ENCODE results near the gene CNGB1. TPM values are rescaled to one million over a fixed set of nuclear protein-coding genes. Genes with fewer than 3 reads are reported as not detected.
"Not testable (repeated sequence)": the region's sequence is repeated elsewhere in the genome, so short reads cannot be mapped to it uniquely, and the experiment has no call there.

The CNGB1 gene
- total RNA-seq, 1 donor from 2014 or later: not detected

DNA sequence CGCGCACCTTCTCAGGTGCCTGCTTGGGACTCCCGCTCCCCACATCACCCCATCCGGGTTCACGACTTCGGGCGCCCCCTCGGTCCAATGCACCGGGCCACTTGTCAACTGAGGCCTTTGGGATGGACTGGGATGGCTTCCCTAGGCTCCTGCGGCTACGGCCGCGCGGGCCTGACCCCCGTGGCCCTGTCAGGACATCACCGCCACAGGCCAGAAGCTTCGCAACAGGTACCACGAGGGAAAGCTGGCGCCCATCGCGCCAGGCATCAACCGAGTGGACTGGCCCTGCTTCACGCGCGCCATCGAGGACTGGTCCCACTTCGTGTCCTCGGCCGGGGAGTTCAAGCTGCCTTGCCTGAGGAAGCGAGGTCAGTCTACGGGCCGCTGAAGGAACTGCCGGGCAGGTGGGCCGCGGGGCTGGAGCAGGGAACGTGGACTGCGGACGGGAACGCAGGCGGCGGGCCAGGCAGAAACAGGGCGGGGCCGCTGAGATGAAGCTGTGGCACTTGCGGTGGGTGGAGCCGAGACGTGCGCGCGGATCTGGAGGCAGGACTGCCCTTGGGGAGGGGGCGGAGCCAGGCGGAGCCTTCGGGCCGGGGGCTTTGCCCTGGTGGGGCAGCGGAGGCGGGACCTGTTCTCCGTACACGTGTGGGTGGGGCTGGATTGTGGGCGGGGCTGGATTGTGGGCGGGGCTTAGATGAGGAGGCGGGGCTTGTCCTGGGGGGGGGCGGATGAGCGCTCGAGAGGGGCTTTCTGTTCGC is 13.7 kb upstream of the CNGB1 start:
- peak; percentile 93 for DNase-seq
- intact Hi-C loops (cut with DNase I): no loop called here
- ATAC-seq (ENCODE audit: poor library complexity): peak; percentile 90

- DNase-seq (peak; percentile 3), ATAC-seq (ENCODE audit: poor library complexity) (no peak)
- intact Hi-C loops (cut with DNase I): no loop called here
Measured at GRCh38 chr16:57982385-57982784, 11.5 kb upstream of the CNGB1 start.

GRCh38 chr16:57981636-57982035 is 10.7 kb upstream of the CNGB1 start:
- ATAC-seq (ENCODE audit: poor library complexity) (no peak), DNase-seq (peak; percentile 9)
- intact Hi-C loops (cut with DNase I): no loop called here

DNA sequence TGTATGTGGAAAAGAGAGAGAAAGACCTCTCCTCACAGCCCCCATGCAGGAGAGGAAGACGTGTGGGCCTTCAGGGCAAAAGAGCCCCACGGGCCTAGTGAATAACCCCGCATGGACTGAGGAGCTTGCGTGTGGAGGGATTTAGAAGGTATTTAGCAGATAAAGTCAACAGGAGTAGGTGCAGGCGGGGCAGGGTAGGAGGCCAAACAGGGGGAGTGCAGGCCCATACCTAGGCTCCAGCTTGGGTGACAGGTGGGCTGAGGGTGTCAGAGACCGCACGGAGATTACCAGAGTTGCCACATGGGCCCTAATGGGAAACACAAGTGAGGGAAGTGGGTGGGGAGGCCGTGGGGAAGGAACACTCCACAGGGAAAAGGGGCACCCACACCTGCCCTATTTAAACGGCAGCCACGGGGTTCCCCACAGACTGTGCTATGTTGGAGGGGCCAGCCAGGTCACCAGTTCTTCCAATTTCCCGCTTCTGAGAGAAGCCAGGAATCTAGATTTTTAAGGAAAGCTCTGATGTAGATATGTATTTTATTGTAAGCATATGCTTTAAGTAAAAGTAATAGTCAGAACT is 8.2 kb upstream of the CNGB1 start:
- intact Hi-C loops (cut with DNase I): no loop called here
- no peak for ATAC-seq (ENCODE audit: poor library complexity)
- peak; percentile 5 for DNase-seq

- intact Hi-C loops (cut with DNase I); DNase-seq; ATAC-seq (ENCODE audit: poor library complexity): not testable (repeated sequence)
Measured at GRCh38 chr16:57978070-57978465, 7.1 kb upstream of the CNGB1 start.

DNA sequence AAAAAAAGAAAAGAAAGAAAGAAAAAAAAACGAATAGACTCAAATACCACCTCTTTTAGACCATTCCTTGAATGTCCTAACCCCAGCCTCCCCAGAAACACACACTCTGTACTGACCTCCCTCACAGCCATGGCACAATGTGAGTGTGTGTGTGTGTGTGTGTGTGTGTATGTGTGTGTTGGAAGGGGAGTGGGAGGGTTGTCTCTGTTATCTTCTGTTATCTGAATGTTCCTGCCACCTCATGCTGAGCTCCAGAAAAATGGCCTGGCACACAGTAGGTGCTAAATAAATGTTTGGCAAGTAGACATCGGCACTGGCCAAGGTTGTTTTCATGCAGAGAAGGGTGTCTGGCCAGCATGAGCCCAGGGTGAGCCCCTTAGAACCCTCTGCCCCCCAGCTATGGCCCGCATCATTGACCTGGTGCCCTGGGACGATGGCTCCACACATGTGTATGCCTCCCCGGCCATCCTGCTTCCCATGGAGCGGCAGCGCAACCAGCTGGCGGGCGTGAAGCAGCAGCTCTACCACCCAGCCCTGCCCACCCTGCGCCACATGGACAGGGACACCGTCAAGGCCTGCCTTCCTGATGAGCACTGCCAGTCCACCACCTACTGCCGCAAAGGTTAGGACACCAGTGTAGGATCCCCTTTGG is 6.6 kb upstream of the CNGB1 start:
- ATAC-seq (ENCODE audit: poor library complexity) (peak; percentile 30), DNase-seq (no peak)
- intact Hi-C loops (cut with DNase I): no loop called here

GRCh38 chr16:57976331-57976796 is 5.4 kb upstream of the CNGB1 start:
- DNase-seq (no peak), ATAC-seq (ENCODE audit: poor library complexity) (peak; percentile 91)
- intact Hi-C loops (cut with DNase I): no loop called here

- intact Hi-C loops (cut with DNase I): no loop called here
- ATAC-seq (ENCODE audit: poor library complexity): no peak
- DNase-seq: no peak
Measured at GRCh38 chr16:57972306-57972705, 1.4 kb upstream of the CNGB1 start.

DNA sequence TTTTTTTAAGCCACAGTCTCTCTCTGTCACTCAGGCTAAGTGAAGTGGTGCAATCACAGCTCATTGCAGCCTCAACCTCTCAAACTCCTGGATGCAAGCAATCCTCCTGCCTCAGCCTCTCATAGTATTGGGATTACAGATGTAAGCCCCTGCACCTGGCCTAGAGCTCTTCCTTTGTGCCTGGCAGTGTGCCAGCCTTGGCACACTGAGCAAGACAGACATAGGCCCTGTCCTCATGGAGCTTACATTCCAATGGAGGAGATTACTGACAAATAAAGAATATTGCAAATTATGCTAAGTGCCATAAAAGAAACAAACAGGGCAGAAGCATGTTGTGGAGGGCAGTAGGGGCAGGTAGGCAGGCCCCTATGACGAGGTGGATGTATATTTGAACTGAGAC is 920 bp upstream of the CNGB1 start:
- no peak for DNase-seq
- intact Hi-C loops (cut with DNase I): no loop called here
- no peak for ATAC-seq (ENCODE audit: poor library complexity)

DNA sequence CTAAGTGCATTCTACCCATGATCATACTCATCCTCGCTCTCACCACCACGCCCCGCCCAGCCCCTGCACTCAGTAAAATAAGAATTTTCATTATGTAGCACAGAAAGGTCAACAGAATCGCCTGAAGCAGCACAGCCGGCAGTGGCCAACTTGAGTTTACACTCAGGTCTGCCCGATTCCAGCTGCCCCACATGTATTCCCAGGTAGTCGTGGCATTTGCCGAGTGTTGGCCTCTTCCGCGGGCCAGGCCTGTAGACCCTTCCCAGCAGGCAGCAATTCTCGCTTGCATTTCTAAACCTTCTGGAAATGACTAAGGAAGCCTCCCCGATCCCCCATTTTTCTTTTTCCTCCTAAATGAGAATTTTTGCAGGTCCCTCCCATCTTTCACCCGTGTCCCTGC is 609 bp downstream of the CNGB1 start:
- ATAC-seq (ENCODE audit: poor library complexity) (no peak), DNase-seq (no peak)
- intact Hi-C loops (cut with DNase I): no loop called here

- DNase-seq (peak; percentile 16), ATAC-seq (ENCODE audit: poor library complexity) (no peak)
- intact Hi-C loops (cut with DNase I): no loop called here
Measured at GRCh38 chr16:57969451-57970123, 1.3 kb downstream of the CNGB1 start.

DNA sequence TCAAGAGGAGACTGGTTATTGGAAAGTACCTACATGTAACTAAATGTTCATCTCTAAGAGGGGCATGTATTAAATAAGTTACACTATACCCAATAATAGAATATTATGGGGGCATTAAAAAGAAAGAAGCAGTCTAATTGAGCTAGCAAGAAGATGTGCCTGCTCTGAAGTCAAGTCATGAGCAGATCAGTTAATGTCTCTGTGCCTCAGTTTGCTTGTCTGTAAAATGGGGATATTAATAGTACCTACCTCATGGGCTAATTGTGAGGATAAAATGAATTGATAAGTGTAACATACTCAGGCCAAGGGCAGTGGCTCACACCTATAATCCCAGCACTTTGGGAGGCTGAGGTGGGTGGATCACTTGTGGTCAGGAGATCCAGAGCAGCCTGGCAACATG is 3.0 kb downstream of the CNGB1 start:
- ATAC-seq (ENCODE audit: poor library complexity) (no peak), DNase-seq (no peak)
- intact Hi-C loops (cut with DNase I): no loop called here

DNA sequence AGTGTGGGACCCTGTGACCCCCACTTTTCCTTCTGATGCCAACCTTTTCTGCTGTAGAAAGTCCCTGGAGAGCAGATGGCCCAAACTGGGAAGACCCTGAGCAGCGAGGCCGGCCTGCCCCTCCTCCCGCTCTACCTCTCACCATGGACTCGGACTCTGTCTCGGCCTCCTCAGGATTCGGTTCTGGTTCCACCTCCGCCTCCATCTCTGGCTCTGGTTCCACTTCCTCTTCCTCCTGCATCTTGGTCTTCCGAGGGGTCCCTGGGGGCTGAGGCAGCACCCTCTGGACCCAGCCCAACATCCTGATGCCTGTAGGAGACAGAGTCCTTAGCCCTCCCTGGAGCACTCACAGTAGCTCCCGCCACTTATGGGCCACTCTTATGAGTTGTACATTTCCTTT is 3.9 kb downstream of the CNGB1 start:
- DNase-seq (no peak), ATAC-seq (ENCODE audit: poor library complexity) (no peak)
- intact Hi-C loops (cut with DNase I): no loop called here

DNA sequence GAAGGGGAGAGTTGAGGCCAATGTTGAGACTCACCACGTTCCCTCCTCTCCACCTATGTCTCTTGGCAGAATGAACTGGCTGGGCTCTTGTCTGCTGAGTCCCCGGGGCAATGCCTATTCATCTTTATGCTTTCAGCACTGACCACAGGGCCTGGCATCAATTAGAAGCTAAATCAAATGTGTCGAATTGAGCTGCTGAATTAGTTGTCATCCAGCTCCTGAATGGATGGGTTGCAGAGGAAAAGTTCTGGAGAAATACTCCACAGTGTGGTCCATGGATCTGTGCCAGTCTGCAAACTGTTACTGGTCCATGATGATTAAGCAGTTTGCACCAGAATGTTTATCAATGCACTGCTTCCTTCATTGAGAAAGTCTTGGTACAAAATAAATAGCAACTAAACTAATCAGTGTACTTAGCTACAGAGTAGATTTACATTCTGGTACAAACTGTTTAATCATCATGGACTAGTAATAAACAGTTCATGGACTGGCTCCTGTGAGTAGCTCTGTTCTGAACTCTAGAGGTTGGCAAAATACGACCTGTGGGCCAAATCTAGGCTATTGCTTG is 4.6 kb downstream of the CNGB1 start:
- intact Hi-C loops (cut with DNase I): no loop called here
- no peak for DNase-seq
- no peak for ATAC-seq (ENCODE audit: poor library complexity)

GRCh38 chr16:57964157-57964700 is 6.7 kb downstream of the CNGB1 start:
- ATAC-seq (ENCODE audit: poor library complexity) (no peak), DNase-seq (no peak)
- intact Hi-C loops (cut with DNase I): no loop called here

GRCh38 chr16:57962756-57963155 is 8.2 kb downstream of the CNGB1 start:
- no peak for ATAC-seq (ENCODE audit: poor library complexity)
- no peak for DNase-seq
- intact Hi-C loops (cut with DNase I): no loop called here

DNA sequence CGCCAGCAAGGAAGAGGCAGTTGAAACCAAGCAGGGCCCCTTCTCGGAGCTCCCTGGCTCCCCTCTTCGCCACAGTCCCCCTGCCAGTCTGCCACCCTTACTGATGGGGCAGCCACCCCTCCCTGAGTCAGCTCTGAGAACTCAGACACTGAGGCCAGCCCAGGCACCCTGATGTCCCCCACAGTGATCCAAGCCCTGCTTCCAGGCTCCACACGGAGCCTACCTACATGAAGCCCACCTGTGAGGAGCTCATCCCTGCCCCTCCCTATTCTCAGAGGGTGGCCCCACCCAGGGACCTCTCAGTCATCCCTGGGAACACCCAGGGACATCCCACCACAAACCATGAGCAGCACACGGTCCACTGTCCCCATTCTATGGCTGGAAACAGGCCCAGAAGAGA is 8.9 kb downstream of the CNGB1 start:
- intact Hi-C loops (cut with DNase I): no loop called here
- no peak for ATAC-seq (ENCODE audit: poor library complexity)

GRCh38 chr16:57961538-57961937 is 9.4 kb downstream of the CNGB1 start:
- intact Hi-C loops (cut with DNase I): no loop called here
- no peak for ATAC-seq (ENCODE audit: poor library complexity)
- no peak for DNase-seq

More for the DNA sequence above, 8.9 kb downstream of the CNGB1 start:
- DNase-seq: no peak

Data from Right ventricle myocardium superior (tissue), 1 donor.